GM12864 (cell line): ENCODE measurements around the gene ANKH.
A peak's percentile ranks its signal among the peaks of the same experiment; 100 is the strongest.
"Not testable (repeated sequence)": the region's sequence is repeated elsewhere in the genome, so short reads cannot be mapped to it uniquely, and the experiment has no call there.

Experiments used
- DNase-seq: peaks from one replicate; pipeline ENCODE4 v3.0.0-alpha.2; 2011; ENCODE audit warnings: low read depth
- H3K4me3 ChIP-seq: 2 replicates; pipeline ENCODE4 v1.5.1; 2011; ENCODE audit warnings: mild to moderate bottlenecking, low read depth, low read length, control low read depth
- TF ChIP-seq, protein P1 (sequence below): IDR thresholded peaks from 2 replicates; pipeline ENCODE4 v1.5.1; 2011; ENCODE audit warnings: low read depth, mild to moderate bottlenecking, moderate library complexity, low read length, control low read depth, inconsistent platforms; ENCODE audit errors: missing control alignments

ANKH gene

GRCh38 chr5:14825977-14826376 is 45.6 kb downstream of the ANKH start:
- TF ChIP-seq, protein P1, sequence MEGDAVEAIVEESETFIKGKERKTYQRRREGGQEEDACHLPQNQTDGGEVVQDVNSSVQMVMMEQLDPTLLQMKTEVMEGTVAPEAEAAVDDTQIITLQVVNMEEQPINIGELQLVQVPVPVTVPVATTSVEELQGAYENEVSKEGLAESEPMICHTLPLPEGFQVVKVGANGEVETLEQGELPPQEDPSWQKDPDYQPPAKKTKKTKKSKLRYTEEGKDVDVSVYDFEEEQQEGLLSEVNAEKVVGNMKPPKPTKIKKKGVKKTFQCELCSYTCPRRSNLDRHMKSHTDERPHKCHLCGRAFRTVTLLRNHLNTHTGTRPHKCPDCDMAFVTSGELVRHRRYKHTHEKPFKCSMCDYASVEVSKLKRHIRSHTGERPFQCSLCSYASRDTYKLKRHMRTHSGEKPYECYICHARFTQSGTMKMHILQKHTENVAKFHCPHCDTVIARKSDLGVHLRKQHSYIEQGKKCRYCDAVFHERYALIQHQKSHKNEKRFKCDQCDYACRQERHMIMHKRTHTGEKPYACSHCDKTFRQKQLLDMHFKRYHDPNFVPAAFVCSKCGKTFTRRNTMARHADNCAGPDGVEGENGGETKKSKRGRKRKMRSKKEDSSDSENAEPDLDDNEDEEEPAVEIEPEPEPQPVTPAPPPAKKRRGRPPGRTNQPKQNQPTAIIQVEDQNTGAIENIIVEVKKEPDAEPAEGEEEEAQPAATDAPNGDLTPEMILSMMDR, result no peak
- DNase-seq, result no peak
- H3K4me3 ChIP-seq, result no peak overlapping the region

DNA sequence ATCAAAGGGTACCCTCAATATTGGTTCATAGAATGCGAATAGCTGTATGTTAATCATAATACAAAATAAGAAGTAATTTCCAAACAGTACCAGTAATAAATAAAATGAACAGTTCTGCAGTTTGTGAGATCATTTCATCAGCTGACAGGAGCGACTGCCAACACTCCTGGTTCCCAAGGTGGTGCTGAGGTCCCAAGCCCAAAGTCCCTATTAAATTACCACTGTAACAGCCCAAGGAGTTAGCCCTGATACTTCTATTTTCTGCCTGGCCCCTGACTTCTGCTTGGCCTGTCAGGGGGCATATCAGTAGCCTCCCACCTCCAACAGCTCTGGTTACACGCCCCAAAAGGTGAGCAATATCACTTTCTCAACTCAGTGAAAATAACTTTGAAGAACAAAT is 47.1 kb downstream of the ANKH start:
- no peak overlapping the region for H3K4me3 ChIP-seq
- TF ChIP-seq, protein P1, result no peak
- no peak for DNase-seq

- DNase-seq, result no peak
- no peak overlapping the region for H3K4me3 ChIP-seq
- TF ChIP-seq, protein P1, result no peak
Measured at GRCh38 chr5:14821100-14821845, 50.3 kb downstream of the ANKH start.

- H3K4me3 ChIP-seq, result peak overlapping the region; percentile 0; the same call in 1 of the 2 replicates
- DNase-seq, result no peak
- TF ChIP-seq, protein P1, result no peak
Measured at GRCh38 chr5:14818931-14819790, 52.4 kb downstream of the ANKH start.

DNA sequence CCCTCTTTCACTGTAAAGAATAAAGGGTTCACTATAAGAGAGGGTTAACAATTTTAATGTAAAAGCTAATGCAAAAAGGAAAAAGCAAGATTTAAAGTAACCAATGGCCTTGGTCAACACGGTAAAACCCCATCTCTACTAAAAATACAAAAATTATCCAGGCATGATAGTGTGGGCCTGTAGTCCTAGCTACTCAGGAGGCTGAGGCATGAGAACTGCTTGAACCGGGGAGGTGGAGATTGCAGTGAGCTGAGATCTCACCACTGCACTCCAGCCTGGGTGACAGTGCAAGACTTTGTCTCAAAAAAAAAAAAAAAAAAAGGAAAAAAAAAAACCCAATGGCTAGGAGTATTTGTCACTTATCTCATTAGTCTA is 53.8 kb downstream of the ANKH start:
- H3K4me3 ChIP-seq, DNase-seq: not testable (repeated sequence)

- H3K4me3 ChIP-seq, result no peak overlapping the region
- DNase-seq, result no peak
- TF ChIP-seq, protein P1, result no peak
Measured at GRCh38 chr5:14816999-14817761, 54.4 kb downstream of the ANKH start.
